Stimulated activated CD8-positive, alpha-beta memory T cell treated with anti-CD3 and anti-CD28 coated beads, Interleukin-2, amount 100 ng/mL, for 1 hour (primary cell): ENCODE data around the gene PLCD3.
A peak's percentile ranks its signal among the peaks of the same experiment; 100 is the strongest.

ENCODE experiments used
- DNase-seq, 2 donors: peaks; one replicate each; pipeline ENCODE4 v3.0.0-alpha.2; 2020; ENCODE audit warnings: low read depth in 2 of 2

PLCD3 gene

DNA sequence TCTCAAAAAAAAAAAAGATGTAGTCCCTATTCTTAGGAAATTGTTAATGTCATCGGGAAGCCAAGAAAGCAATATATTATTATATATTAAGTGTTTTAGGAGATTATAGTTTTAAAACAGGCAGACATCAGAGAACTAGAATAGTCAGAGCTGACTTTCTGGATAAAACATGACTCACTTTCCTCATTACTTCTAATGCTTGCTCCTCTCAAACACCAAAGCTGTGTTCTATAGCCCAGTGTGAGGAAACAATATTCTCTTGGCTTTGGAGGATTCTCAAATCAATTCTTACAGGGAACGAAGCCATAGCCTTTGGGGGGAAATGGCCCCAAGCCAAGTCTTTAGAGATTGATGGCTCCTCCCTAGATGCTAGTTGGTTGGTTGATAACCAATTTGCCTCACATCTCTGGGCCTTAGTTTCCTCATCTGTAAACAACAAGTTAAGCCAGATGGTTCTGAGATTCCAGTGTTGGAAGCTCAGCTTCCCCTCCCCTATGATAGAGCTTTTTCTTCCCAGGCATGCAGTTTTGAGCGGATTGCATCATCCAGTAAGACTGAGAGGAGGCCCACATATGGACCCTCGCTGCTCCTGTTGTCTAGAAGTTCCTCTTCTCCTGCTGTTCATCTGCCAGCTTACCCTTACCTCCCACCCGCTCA is 58.8 kb downstream of the PLCD3 start:
- DNase-seq = no peak

- no peak for DNase-seq
These were observed 61.5 kb downstream of the PLCD3 start for GRCh38 chr17:45070809-45071208.

DNA sequence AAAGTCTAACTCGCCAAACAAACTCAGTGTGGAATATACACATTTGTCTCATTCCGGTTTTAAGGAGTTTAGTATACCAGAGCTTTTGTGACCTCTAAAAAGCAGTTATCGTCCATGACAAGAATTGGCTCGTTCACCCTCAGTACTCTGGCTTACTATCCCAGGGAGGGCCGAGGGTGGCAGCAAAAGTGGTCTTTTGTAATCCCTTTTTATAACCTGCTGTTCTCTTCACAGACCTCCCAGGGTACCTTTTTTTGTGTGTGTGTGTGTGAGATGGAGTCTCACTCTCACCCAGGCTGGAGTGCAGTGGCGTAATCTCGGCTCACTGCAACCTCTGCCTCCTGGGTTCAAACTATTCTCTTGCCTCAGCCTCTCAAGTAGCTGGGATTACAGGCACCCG is 62.3 kb downstream of the PLCD3 start:
- DNase-seq = no peak

DNA sequence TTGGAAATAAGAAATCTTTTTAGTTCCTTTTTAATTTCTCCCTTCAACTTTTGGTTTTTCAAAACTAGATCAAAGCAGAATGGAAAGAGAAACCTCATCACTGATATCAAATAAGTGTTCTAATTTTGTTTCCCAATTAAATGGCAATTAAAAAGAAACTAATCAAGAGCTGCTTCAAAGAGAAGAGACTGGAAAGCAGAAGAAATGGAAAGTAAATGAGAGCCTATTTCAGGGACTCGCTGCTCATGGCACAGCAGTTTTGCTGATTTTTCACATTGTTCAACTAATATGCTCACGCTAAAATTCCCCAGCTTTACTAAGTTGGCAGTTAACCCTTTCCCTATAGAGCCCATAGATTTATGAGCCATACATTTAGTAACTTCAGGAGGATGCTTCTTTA is 64.7 kb downstream of the PLCD3 start:
- DNase-seq = no peak

DNA sequence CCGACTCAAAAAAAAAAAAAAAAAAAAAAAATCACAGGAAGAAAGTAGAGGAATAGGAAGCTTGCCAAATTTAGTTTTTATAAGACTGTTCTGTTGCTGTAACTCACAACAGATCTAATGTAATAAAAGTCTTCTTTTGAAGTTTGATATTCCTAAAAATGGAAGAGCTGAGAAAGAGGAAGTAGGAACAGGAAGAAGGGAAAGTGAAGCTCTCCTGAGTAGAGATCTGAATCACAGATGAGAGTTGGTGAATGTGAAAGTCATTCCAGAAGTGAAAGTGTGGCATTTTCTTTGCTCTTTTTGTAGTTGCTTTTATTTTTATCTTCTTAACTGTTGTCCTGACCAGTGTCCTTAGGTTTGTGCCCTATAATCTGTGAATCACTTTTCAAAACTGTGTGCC is 69.1 kb downstream of the PLCD3 start:
- DNase-seq = no peak

- no peak for DNase-seq
These were observed 70.6 kb downstream of the PLCD3 start for GRCh38 chr17:45061606-45062205.

- peak; percentile 87 to 89 for DNase-seq
These were observed 71.3 kb downstream of the PLCD3 start, which contains the start of gene NMT1 for GRCh38 chr17:45060797-45061605. Gene NMT1, plus strand, starts transcription at chr17:45061317. Its CDS starts 13 bp downstream, at chr17:45061330.

- DNase-seq = no peak
These were observed 71.9 kb downstream of the PLCD3 start for GRCh38 chr17:45060382-45060796.
